BLaER1 treated with 17β-estradiol and CSF1 and Interleukin-3, amounts not matched to agents 10 nM and 100 nM (cell line): ENCODE measurements around the gene CCDC200.
"Not testable (repeated sequence)": the region's sequence is repeated elsewhere in the genome, so short reads cannot be mapped to it uniquely, and the experiment has no call there.

Experiments
- H3K27ac ChIP-seq, 11 experiments: shearing (Covaris generic); formaldehyde crosslinking; 2 replicates each; pipeline ENCODE4 v1.8.1; 2022
- H3K27me3 ChIP-seq, 11 experiments: shearing (Covaris generic); formaldehyde crosslinking; 2 replicates each; pipeline ENCODE4 v1.8.1; 2022
- H3K36me3 ChIP-seq, 11 experiments: shearing (Covaris generic); formaldehyde crosslinking; 2 replicates each; pipeline ENCODE4 v1.8.1; 2022
- H3K4me1 ChIP-seq, 10 experiments: shearing (Covaris generic); formaldehyde crosslinking; 2 replicates each; pipeline ENCODE4 v1.8.1; 2022
- H3K4me2 ChIP-seq, 11 experiments: shearing (Covaris generic); formaldehyde crosslinking; 2 replicates each; pipeline ENCODE4 v1.8.1; 2022
- H3K4me3 ChIP-seq, 10 experiments: shearing (Covaris generic); formaldehyde crosslinking; 2 replicates each; pipeline ENCODE4 v1.8.1; 2022
- H3K9ac ChIP-seq, 11 experiments: shearing (Covaris generic); formaldehyde crosslinking; 2 replicates each; pipeline ENCODE4 v1.8.1; 2022
- H3K9me3 ChIP-seq, 11 experiments: shearing (Covaris generic); formaldehyde crosslinking; replicated peaks in 1 of 11; 2 replicates each; pipeline ENCODE4 v1.8.1; 2022
- H4K20me1 ChIP-seq, 11 experiments: shearing (Covaris generic); formaldehyde crosslinking; 2 replicates each; pipeline ENCODE4 v1.8.1; 2022
- Cebpa-rat ChIP-seq, 11 experiments: shearing (Covaris generic); IDR thresholded peaks; 2 replicates each; pipeline ENCODE4 v1.8.1; 2022

Gene CCDC200

GRCh38 chr17:43216369-43216761 is 12.1 kb downstream of the CCDC200 start:
- no peak for TF ChIP-seq Cebpa-rat (IDR thresholded peaks at IDR 0.05)
- Histone ChIP-seq H4K20me1 (peaks cover 0 to 87% (median 33%) of the 10 kb centered on the region in 11 experiments; a peak in 14 of 22 replicates), H3K27ac (no peak overlapping the region), H3K9me3 (no peaks in the 10 kb centered on the region), H3K9ac (no peak overlapping the region), H3K4me3 (no peak overlapping the region), H3K36me3 (peaks cover 18 to 84% (median 58%) of the 10 kb centered on the region in 11 experiments; a peak in 21 of 22 replicates), H3K4me2 (peak overlapping the region in 4 of 11 experiments; percentile 1 to 100 (median 96); a peak in 7 of 22 replicates), H3K4me1 (peaks cover 49 to 86% (median 60%) of the 10 kb centered on the region in 10 experiments), H3K27me3 (no peaks in the 10 kb centered on the region)

GRCh38 chr17:43215341-43215740 is 13.1 kb downstream of the CCDC200 start:
- Histone ChIP-seq H3K27ac (no peak overlapping the region), H4K20me1 (peaks cover 0 to 76% (median 26%) of the 10 kb centered on the region in 11 experiments; a peak in 13 of 22 replicates), H3K36me3 (peaks cover 18 to 75% (median 58%) of the 10 kb centered on the region in 11 experiments; a peak in 21 of 22 replicates), H3K27me3 (no peaks in the 10 kb centered on the region), H3K9ac (peak overlapping the region in 1 of 11 experiments; percentile 14; a peak in 1 of 22 replicates), H3K4me3 (no peak overlapping the region), H3K4me1 (peaks cover 48 to 85% (median 58%) of the 10 kb centered on the region in 10 experiments), H3K4me2 (peak overlapping the region in 3 of 11 experiments; percentile 94 to 100 (median 99); a peak in 6 of 22 replicates), H3K9me3 (no peaks in the 10 kb centered on the region)
- no peak for TF ChIP-seq Cebpa-rat (IDR thresholded peaks at IDR 0.05)

GRCh38 chr17:43213545-43213944 is 14.9 kb downstream of the CCDC200 start:
- no peaks in the 10 kb centered on the region for H3K9me3 ChIP-seq
- H3K27ac ChIP-seq = peak overlapping the region; percentile 59 to 98 (median 89); a peak in 18 of 22 replicates
- H3K4me2 ChIP-seq = peak overlapping the region; percentile 86 to 100 (median 98)
- H3K36me3 ChIP-seq = peaks cover 18 to 75% (median 53%) of the 10 kb centered on the region in 11 experiments; a peak in 21 of 22 replicates
- TF ChIP-seq Cebpa-rat (IDR thresholded peaks at IDR 0.05) = no peak
- peak overlapping the region in 8 of 10 experiments; percentile 80 to 91 (median 86); a peak in 16 of 20 replicates for H3K4me3 ChIP-seq
- peak overlapping the region; percentile 78 to 98 (median 90); a peak in 20 of 22 replicates for H3K9ac ChIP-seq
- H4K20me1 ChIP-seq = peaks cover 0 to 58% (median 18%) of the 10 kb centered on the region in 11 experiments; a peak in 12 of 22 replicates
- H3K4me1 ChIP-seq = peaks cover 34 to 71% (median 43%) of the 10 kb centered on the region in 10 experiments
- H3K27me3 ChIP-seq = no peaks in the 10 kb centered on the region

GRCh38 chr17:43212641-43213490 is 15.6 kb downstream of the CCDC200 start:
- Histone ChIP-seq H3K4me2 (peak overlapping the region; percentile 86 to 100 (median 98)), H3K36me3 (peaks cover 18 to 75% (median 46%) of the 10 kb centered on the region in 11 experiments; a peak in 21 of 22 replicates), H3K9me3 (no peaks in the 10 kb centered on the region), H3K27ac (peak overlapping the region; percentile 59 to 98 (median 89)), H3K4me3 (peak overlapping the region; percentile 64 to 91 (median 84)), H4K20me1 (peaks cover 0 to 52% (median 18%) of the 10 kb centered on the region in 11 experiments; a peak in 12 of 22 replicates), H3K4me1 (peaks cover 34 to 64% (median 43%) of the 10 kb centered on the region in 10 experiments), H3K27me3 (no peaks in the 10 kb centered on the region), H3K9ac (peak overlapping the region; percentile 78 to 98 (median 90))
- no peak for TF ChIP-seq Cebpa-rat (IDR thresholded peaks at IDR 0.05)

GRCh38 chr17:43211480-43212402 is 16.7 kb downstream of the CCDC200 start, which contains the start of gene TMEM106A:
Gene TMEM106A, plus strand, starts transcription at chr17:43211875. Its CDS starts 1,167 bp downstream, at chr17:43213042.
- Histone ChIP-seq H3K9ac (peak within 1 kb of the TSS; percentile 78 to 98 (median 90)), H4K20me1 (peaks cover 0 to 40% (median 11%) of the 10 kb centered on the region in 11 experiments; a peak in 9 of 22 replicates), H3K4me3 (peak within 1 kb of the TSS; percentile 64 to 91 (median 84)), H3K4me1 (peaks cover 29 to 53% (median 37%) of the 10 kb centered on the region in 10 experiments), H3K36me3 (peaks cover 14 to 75% (median 36%) of the 10 kb centered on the region in 11 experiments; a peak in 21 of 22 replicates), H3K27ac (peak within 1 kb of the TSS; percentile 72 to 98 (median 89)), H3K4me2 (peak within 1 kb of the TSS; percentile 86 to 100 (median 98)), H3K27me3 (no peaks in the 10 kb centered on the region), H3K9me3 (no peaks in the 10 kb centered on the region)
- TF ChIP-seq Cebpa-rat (IDR thresholded peaks at IDR 0.05) = no peak

GRCh38 chr17:43211123-43211479 is 17.3 kb downstream of the CCDC200 start:
- Histone ChIP-seq H3K36me3 (peaks cover 9 to 75% (median 30%) of the 10 kb centered on the region in 11 experiments; a peak in 21 of 22 replicates), H3K27ac (peak overlapping the region; percentile 60 to 98 (median 88); a peak in 21 of 22 replicates), H4K20me1 (peaks cover 0 to 34% (median 6%) of the 10 kb centered on the region in 11 experiments; a peak in 9 of 22 replicates), H3K27me3 (no peaks in the 10 kb centered on the region), H3K4me1 (peaks cover 29 to 46% (median 37%) of the 10 kb centered on the region in 10 experiments), H3K9ac (peak overlapping the region; percentile 78 to 98 (median 90)), H3K4me3 (peak overlapping the region; percentile 64 to 91 (median 84)), H3K4me2 (peak overlapping the region; percentile 69 to 98 (median 83)), H3K9me3 (no peaks in the 10 kb centered on the region)
- TF ChIP-seq Cebpa-rat (IDR thresholded peaks at IDR 0.05) = no peak

- peak overlapping the region in 8 of 11 experiments; percentile 72 to 98 (median 90); a peak in 12 of 22 replicates for H3K27ac ChIP-seq
- H3K4me1 ChIP-seq = peaks cover 29 to 41% (median 36%) of the 10 kb centered on the region in 10 experiments
- TF ChIP-seq Cebpa-rat (IDR thresholded peaks at IDR 0.05) = peak in 2 of 11 experiments; percentile 31 to 50; a peak in 3 of 22 replicates
- peak overlapping the region; percentile 69 to 98 (median 83) for H3K4me2 ChIP-seq
- no peaks in the 10 kb centered on the region for H3K27me3 ChIP-seq
- no peaks in the 10 kb centered on the region for H3K9me3 ChIP-seq
- peak overlapping the region in 8 of 10 experiments; percentile 64 to 91 (median 86); a peak in 13 of 20 replicates for H3K4me3 ChIP-seq
- peaks cover 4 to 75% (median 24%) of the 10 kb centered on the region in 11 experiments; a peak in 18 of 22 replicates for H3K36me3 ChIP-seq
- peaks cover 0 to 29% (median 1%) of the 10 kb centered on the region in 11 experiments; a peak in 8 of 22 replicates for H4K20me1 ChIP-seq
- peak overlapping the region in 8 of 11 experiments; percentile 78 to 98 (median 94); a peak in 13 of 22 replicates for H3K9ac ChIP-seq
These were observed 17.8 kb downstream of the CCDC200 start for GRCh38 chr17:43210576-43210975.

- H3K4me1 ChIP-seq = peaks cover 0 to 19% (median 14%) of the 10 kb centered on the region in 10 experiments; a peak in 16 of 20 replicates
- not testable (repeated sequence) for H3K27me3 ChIP-seq, H3K9me3 ChIP-seq, H3K27ac ChIP-seq, H3K9ac ChIP-seq, H3K4me2 ChIP-seq, H3K4me3 ChIP-seq
- H3K36me3 ChIP-seq = peaks cover 17 to 100% (median 38%) of the 10 kb centered on the region in 11 experiments; a peak in 21 of 22 replicates
- H4K20me1 ChIP-seq = peaks cover 0 to 16% (median 0%) of the 10 kb centered on the region in 11 experiments; a peak in 3 of 22 replicates
These were observed 25.4 kb downstream of the CCDC200 start for GRCh38 chr17:43203013-43203412.
